ENCODE measurements around the gene LAMA4.

- no peak for TF ChIP-seq CTCF (conservative IDR thresholded peaks at IDR 0.05)
- no peak for TF ChIP-seq EZH2 (IDR thresholded peaks at IDR 0.05; ENCODE audit: low read depth)
Observed at GRCh38 chr6:112232845-112233256, 21.5 kb downstream of the LAMA4 start.

Data from PC-9 (cell line).